Measurements from ENCODE around the gene ENPP6.

The ENPP6 gene

GRCh38 chr4:184217634-184218033, at the start of gene ENPP6:
ENPP6 (minus strand) TSS chr4:184217873; CDS start chr4:184217819, 54 bp downstream.
- H3K27me3 ChIP-seq (ENCODE audit: control insufficient read depth, insufficient read depth, low read length) = no peaks in the 10 kb centered on the region
- H3K36me3 ChIP-seq (ENCODE audit: control insufficient read depth, insufficient read depth, low read length) = no peaks in the 10 kb centered on the region
- H3K9ac ChIP-seq (ENCODE audit: low read length) = no peak within 1 kb of the TSS
- no peak within 1 kb of the TSS for H3K4me3 ChIP-seq (ENCODE audit: low read length)
- no peak within 1 kb of the TSS for H3K27ac ChIP-seq (ENCODE audit: low read depth, low read length)
- no peaks in the 10 kb centered on the region for H3K4me1 ChIP-seq (ENCODE audit: control insufficient read depth, insufficient read depth, low read length)

DNA sequence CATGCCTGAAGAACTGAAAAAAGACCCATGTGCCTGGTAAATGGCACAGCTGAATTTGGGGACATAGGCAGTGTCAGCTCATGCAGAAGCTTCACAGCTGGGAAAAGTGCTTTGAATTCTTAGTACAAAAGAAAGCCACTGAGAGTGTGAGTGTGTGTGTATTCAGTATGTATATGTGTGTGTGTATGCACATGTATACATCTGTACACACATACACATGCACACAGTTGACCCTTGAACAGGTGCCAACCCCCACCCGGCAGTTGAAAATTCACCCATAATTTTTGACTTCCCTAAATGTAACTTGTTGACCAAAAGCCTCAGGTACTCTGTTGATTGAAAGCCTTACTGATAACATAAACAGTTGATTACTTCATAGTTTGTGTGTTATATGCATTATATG, 49.5 kb upstream of the ENPP6 start:
- H3K9ac ChIP-seq (ENCODE audit: low read length) = no peak overlapping the region
- H3K27me3 ChIP-seq (ENCODE audit: control insufficient read depth, insufficient read depth, low read length) = no peaks in the 10 kb centered on the region
- H3K4me1 ChIP-seq (ENCODE audit: control insufficient read depth, insufficient read depth, low read length) = no peaks in the 10 kb centered on the region
- no peaks in the 10 kb centered on the region for H3K36me3 ChIP-seq (ENCODE audit: control insufficient read depth, insufficient read depth, low read length)
- no peak overlapping the region for H3K4me3 ChIP-seq (ENCODE audit: low read length)
- H3K27ac ChIP-seq (ENCODE audit: low read depth, low read length) = no peak overlapping the region

DNA sequence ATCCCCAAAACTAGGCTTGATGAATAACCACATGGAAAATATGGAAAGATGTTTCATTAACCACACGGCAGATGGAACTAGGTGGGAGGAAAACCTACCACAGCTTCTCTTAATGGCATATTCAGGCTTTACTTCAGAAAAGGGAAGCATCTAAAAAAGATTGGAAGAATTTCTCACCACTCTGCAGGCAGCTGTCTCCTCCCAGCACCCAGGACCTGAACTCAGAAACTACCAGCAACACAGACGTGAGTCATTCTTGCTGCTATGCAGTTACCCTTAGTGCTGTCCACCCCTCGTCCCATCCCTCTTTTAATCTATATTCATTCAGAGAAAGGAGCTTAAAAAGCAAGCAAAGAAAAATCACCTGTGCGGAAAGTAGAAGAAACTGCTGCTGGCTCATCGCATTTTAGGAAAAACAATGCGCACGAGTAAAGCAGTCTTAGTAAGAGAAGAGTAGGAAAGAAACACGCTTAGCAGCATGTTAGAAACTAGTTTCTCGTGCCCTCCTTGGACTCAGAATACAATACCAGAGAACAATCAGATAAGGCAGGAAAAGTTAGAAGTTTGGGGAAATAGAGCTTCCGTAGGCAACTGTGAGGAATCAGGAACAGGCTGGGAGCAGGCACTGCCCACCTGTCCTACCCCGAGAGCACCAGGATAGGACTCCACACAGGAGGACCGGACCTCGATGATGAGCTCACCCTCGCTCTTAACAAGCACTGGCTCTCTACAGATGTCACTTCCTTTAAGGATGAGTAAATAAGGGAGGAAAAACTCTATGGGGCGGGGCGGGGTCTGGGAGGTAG, 48.1 kb upstream of the ENPP6 start:
- H3K4me3 ChIP-seq (ENCODE audit: low read length) = no peak overlapping the region
- no peaks in the 10 kb centered on the region for H3K27me3 ChIP-seq (ENCODE audit: control insufficient read depth, insufficient read depth, low read length)
- H3K4me1 ChIP-seq (ENCODE audit: control insufficient read depth, insufficient read depth, low read length) = no peaks in the 10 kb centered on the region
- H3K27ac ChIP-seq (ENCODE audit: low read depth, low read length) = no peak overlapping the region
- no peak overlapping the region for H3K9ac ChIP-seq (ENCODE audit: low read length)
- H3K36me3 ChIP-seq (ENCODE audit: control insufficient read depth, insufficient read depth, low read length) = no peaks in the 10 kb centered on the region

- Histone ChIP-seq H3K4me3 (ENCODE audit: low read length) (no peak overlapping the region), H3K9ac (ENCODE audit: low read length) (no peak overlapping the region), H3K4me1 (ENCODE audit: control insufficient read depth, insufficient read depth, low read length) (no peaks in the 10 kb centered on the region), H3K27ac (ENCODE audit: low read depth, low read length) (no peak overlapping the region), H3K27me3 (ENCODE audit: control insufficient read depth, insufficient read depth, low read length) (no peaks in the 10 kb centered on the region), H3K36me3 (ENCODE audit: control insufficient read depth, insufficient read depth, low read length) (no peaks in the 10 kb centered on the region)
These were observed 46.4 kb upstream of the ENPP6 start for GRCh38 chr4:184263910-184264732.

- H3K9ac ChIP-seq (ENCODE audit: low read length) = no peak overlapping the region
- no peak overlapping the region for H3K27ac ChIP-seq (ENCODE audit: low read depth, low read length)
- no peaks in the 10 kb centered on the region for H3K27me3 ChIP-seq (ENCODE audit: control insufficient read depth, insufficient read depth, low read length)
- no peaks in the 10 kb centered on the region for H3K36me3 ChIP-seq (ENCODE audit: control insufficient read depth, insufficient read depth, low read length)
- H3K4me3 ChIP-seq (ENCODE audit: low read length) = no peak overlapping the region
- H3K4me1 ChIP-seq (ENCODE audit: control insufficient read depth, insufficient read depth, low read length) = no peaks in the 10 kb centered on the region
These were observed 45.8 kb upstream of the ENPP6 start for GRCh38 chr4:184263461-184263860.

GRCh38 chr4:184262901-184263300, 45.2 kb upstream of the ENPP6 start:
- H3K4me3 ChIP-seq (ENCODE audit: low read length) = no peak overlapping the region
- H3K27me3 ChIP-seq (ENCODE audit: control insufficient read depth, insufficient read depth, low read length) = no peaks in the 10 kb centered on the region
- H3K9ac ChIP-seq (ENCODE audit: low read length) = no peak overlapping the region
- no peaks in the 10 kb centered on the region for H3K36me3 ChIP-seq (ENCODE audit: control insufficient read depth, insufficient read depth, low read length)
- H3K4me1 ChIP-seq (ENCODE audit: control insufficient read depth, insufficient read depth, low read length) = no peaks in the 10 kb centered on the region
- H3K27ac ChIP-seq (ENCODE audit: low read depth, low read length) = no peak overlapping the region

DNA sequence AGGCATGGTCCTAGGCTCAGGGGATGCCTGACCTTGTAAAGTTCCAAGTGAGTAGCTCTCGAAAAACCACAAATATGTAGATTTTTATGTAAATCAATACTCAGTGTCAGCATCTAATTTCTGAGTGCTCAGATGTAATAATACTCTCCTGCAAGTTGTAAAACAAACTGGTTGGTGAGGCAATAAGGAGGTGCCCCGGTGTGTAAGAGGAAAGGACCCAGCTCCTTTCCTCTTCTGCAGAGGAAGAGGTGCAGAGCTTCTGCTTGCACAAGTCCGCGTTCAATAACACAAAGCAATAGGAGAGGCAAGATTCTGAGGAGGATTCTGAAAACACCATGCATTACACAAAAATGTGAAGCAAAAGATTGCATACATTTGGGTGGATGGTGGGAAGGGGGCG, 43.6 kb upstream of the ENPP6 start:
- no peaks in the 10 kb centered on the region for H3K4me1 ChIP-seq (ENCODE audit: control insufficient read depth, insufficient read depth, low read length)
- no peak overlapping the region for H3K4me3 ChIP-seq (ENCODE audit: low read length)
- H3K27me3 ChIP-seq (ENCODE audit: control insufficient read depth, insufficient read depth, low read length) = no peaks in the 10 kb centered on the region
- H3K27ac ChIP-seq (ENCODE audit: low read depth, low read length) = no peak overlapping the region
- H3K36me3 ChIP-seq (ENCODE audit: control insufficient read depth, insufficient read depth, low read length) = no peaks in the 10 kb centered on the region
- no peak overlapping the region for H3K9ac ChIP-seq (ENCODE audit: low read length)

DNA sequence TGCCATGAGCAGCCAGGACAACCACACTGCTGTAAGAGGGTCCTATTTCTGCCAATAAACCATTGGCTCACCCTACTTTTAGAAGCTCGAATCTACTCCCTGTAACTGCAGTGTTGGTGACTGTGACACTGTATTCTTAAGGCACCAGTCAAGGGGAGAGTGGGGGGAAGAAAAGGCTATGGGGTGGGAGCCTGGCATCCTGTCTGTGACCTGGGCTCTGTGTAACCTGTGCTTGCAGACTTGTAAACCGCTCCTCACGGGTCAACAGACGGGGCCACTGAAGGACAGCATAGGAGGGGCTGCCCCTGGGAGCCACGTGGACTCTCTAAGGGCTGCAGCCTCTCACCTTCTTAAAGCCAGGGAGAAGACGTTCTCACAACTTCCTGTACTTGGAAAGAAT, 42.2 kb upstream of the ENPP6 start:
- no peak overlapping the region for H3K27ac ChIP-seq (ENCODE audit: low read depth, low read length)
- no peaks in the 10 kb centered on the region for H3K27me3 ChIP-seq (ENCODE audit: control insufficient read depth, insufficient read depth, low read length)
- no peak overlapping the region for H3K4me3 ChIP-seq (ENCODE audit: low read length)
- H3K4me1 ChIP-seq (ENCODE audit: control insufficient read depth, insufficient read depth, low read length) = no peaks in the 10 kb centered on the region
- H3K36me3 ChIP-seq (ENCODE audit: control insufficient read depth, insufficient read depth, low read length) = no peaks in the 10 kb centered on the region
- no peak overlapping the region for H3K9ac ChIP-seq (ENCODE audit: low read length)

- H3K9ac ChIP-seq (ENCODE audit: low read length) = no peak overlapping the region
- no peaks in the 10 kb centered on the region for H3K36me3 ChIP-seq (ENCODE audit: control insufficient read depth, insufficient read depth, low read length)
- no peak overlapping the region for H3K27ac ChIP-seq (ENCODE audit: low read depth, low read length)
- no peaks in the 10 kb centered on the region for H3K27me3 ChIP-seq (ENCODE audit: control insufficient read depth, insufficient read depth, low read length)
- H3K4me1 ChIP-seq (ENCODE audit: control insufficient read depth, insufficient read depth, low read length) = no peaks in the 10 kb centered on the region
- no peak overlapping the region for H3K4me3 ChIP-seq (ENCODE audit: low read length)
These were observed 41.4 kb upstream of the ENPP6 start for GRCh38 chr4:184259081-184259480.

DNA sequence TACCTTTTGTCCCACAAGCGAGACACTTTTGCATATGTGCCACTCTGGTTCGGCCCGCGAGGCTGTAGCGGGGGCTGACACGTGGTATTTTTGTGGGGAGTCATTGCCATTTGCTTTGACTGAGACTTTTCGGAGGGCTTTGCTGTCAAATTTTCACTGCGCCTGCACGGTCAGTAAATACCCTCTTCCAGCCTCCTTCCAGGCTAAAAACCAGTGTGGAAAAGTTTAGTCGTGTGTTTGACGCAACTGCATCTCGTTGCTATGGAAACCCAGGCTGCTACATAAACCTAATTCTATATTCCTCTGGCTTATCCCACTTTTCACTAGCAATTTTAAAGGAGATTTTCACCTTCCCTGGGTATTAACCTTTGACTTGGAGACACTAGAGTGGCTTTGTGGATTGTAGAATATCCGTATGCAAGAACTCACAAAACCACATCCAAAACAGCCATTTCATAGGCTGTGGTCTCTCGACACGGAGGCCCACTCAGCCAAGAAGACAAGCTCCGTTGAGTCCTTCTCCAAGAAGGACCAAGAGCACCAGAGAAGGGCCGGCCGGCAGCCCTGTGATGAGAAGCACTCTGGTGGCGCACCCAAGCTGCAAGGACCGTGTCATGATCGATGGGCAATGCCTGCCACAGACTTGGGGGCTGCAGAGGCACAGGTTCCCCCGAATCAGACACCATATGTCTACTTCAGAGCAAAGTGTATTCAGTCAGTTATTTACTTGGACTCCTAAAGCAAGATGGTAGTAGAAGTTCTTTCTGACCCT, 38.4 kb upstream of the ENPP6 start:
- H3K4me1 ChIP-seq (ENCODE audit: control insufficient read depth, insufficient read depth, low read length) = no peaks in the 10 kb centered on the region
- H3K36me3 ChIP-seq (ENCODE audit: control insufficient read depth, insufficient read depth, low read length) = no peaks in the 10 kb centered on the region
- H3K9ac ChIP-seq (ENCODE audit: low read length) = no peak overlapping the region
- H3K4me3 ChIP-seq (ENCODE audit: low read length) = no peak overlapping the region
- no peak overlapping the region for H3K27ac ChIP-seq (ENCODE audit: low read depth, low read length)
- no peaks in the 10 kb centered on the region for H3K27me3 ChIP-seq (ENCODE audit: control insufficient read depth, insufficient read depth, low read length)

DNA sequence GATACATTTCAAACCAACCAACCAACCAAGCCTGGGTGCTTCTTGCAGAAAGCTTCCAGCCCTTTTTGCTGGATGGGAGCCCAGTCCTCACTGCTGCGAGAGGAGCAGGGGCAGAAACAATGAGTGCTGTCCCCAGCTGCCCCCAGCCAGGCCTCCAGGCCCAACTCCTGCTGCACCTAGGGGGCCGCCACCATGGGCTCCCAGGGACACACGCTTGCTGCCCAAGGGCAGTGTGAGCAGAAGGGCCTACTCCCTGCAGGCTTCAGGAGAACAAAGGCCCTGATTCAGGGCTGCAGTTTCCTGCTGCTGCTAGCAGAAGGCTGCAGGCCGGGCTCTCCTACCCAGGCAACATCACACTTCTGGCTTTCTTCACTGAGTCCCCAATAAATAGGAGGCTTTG, 37.7 kb upstream of the ENPP6 start:
- Histone ChIP-seq H3K4me3 (ENCODE audit: low read length) (no peak overlapping the region), H3K27me3 (ENCODE audit: control insufficient read depth, insufficient read depth, low read length) (no peaks in the 10 kb centered on the region), H3K27ac (ENCODE audit: low read depth, low read length) (no peak overlapping the region), H3K36me3 (ENCODE audit: control insufficient read depth, insufficient read depth, low read length) (no peaks in the 10 kb centered on the region), H3K4me1 (ENCODE audit: control insufficient read depth, insufficient read depth, low read length) (no peaks in the 10 kb centered on the region), H3K9ac (ENCODE audit: low read length) (no peak overlapping the region)

- Histone ChIP-seq H3K27me3 (ENCODE audit: control insufficient read depth, insufficient read depth, low read length) (no peaks in the 10 kb centered on the region), H3K36me3 (ENCODE audit: control insufficient read depth, insufficient read depth, low read length) (no peaks in the 10 kb centered on the region), H3K9ac (ENCODE audit: low read length) (no peak overlapping the region), H3K4me1 (ENCODE audit: control insufficient read depth, insufficient read depth, low read length) (no peaks in the 10 kb centered on the region), H3K4me3 (ENCODE audit: low read length) (no peak overlapping the region), H3K27ac (ENCODE audit: low read depth, low read length) (no peak overlapping the region)
These were observed 35.4 kb upstream of the ENPP6 start for GRCh38 chr4:184253072-184253420.

Data from rectal smooth muscle tissue (tissue), 1 donor.